Osteoblast (primary cell): ENCODE measurements around the gene GIT1. TPM values are rescaled to one million over a fixed set of nuclear protein-coding genes. Genes with fewer than 3 reads are reported as not detected.
A peak's percentile ranks its signal among the peaks of the same experiment; 100 is the strongest.

Source experiments
- DNase-seq: peaks from one replicate; pipeline ENCODE4 v3.0.0; 2011; ENCODE audit warnings: low spot score, mixed read lengths; ENCODE audit not compliant: insufficient read length; ENCODE audit errors: missing footprints
- H2AFZ ChIP-seq: 2 replicates; pipeline ENCODE4 v1.6.0; 2011; ENCODE audit warnings: mild to moderate bottlenecking, low read length
- H3K27ac ChIP-seq: 2 replicates; pipeline ENCODE4 v1.5.1; 2011; ENCODE audit warnings: mild to moderate bottlenecking, low read depth, low read length, moderate library complexity
- H3K27me3 ChIP-seq: 2 replicates; pipeline ENCODE4 v1.6.0; 2012; ENCODE audit warnings: mild to moderate bottlenecking, control low read depth, inconsistent platforms, low read length, moderate library complexity; ENCODE audit not compliant: insufficient read depth
- H3K36me3 ChIP-seq: 2 replicates; pipeline ENCODE4 v1.5.1; 2011; ENCODE audit warnings: mild to moderate bottlenecking, low read length, control low read depth, moderate library complexity; ENCODE audit not compliant: insufficient read depth
- H3K4me1 ChIP-seq: 2 replicates; pipeline ENCODE4 v1.5.1; 2011; ENCODE audit warnings: mild to moderate bottlenecking, low read length, control low read depth, moderate library complexity; ENCODE audit not compliant: insufficient read depth
- H3K4me2 ChIP-seq: 2 replicates; pipeline ENCODE4 v1.6.0; 2011; ENCODE audit warnings: mild to moderate bottlenecking, low read length; ENCODE audit not compliant: insufficient read depth
- H3K4me3 ChIP-seq: fragments of 200-600 bp; sonication (generic); 3 replicates; pipeline ENCODE4 v1.5.1; 2012; ENCODE audit warnings: mild to moderate bottlenecking, low read length, inconsistent platforms; ENCODE audit not compliant: insufficient read depth
- H3K79me2 ChIP-seq: 2 replicates; pipeline ENCODE4 v1.6.0; 2012; ENCODE audit warnings: mild to moderate bottlenecking, low read length, control low read depth, inconsistent platforms; ENCODE audit not compliant: insufficient read depth
- H3K9me3 ChIP-seq: 2 replicates; pipeline ENCODE4 v1.5.1; 2011; ENCODE audit warnings: low read depth, low read length, control low read depth
- H4K20me1 ChIP-seq: 2 replicates; pipeline ENCODE4 v1.6.0; 2012; ENCODE audit warnings: mild to moderate bottlenecking, low read length, control low read depth; ENCODE audit not compliant: insufficient read depth
- total RNA-seq: library from RNA; depleted of rRNA; stranded (reverse); fragments of >200 nt; gene quantifications from 2 replicates; pipeline ENCODE4 v1.2.3, GENCODE V29; 2012
- TF ChIP-seq, protein P1 (sequence below): IDR thresholded peaks from 2 replicates; pipeline ENCODE4 v1.5.1; 2011; ENCODE audit warnings: mild to moderate bottlenecking, low read depth, low read length, moderate library complexity; ENCODE audit errors: extremely low read depth

GIT1 gene
- total RNA-seq, 1 donor, result 34.4 TPM

DNA sequence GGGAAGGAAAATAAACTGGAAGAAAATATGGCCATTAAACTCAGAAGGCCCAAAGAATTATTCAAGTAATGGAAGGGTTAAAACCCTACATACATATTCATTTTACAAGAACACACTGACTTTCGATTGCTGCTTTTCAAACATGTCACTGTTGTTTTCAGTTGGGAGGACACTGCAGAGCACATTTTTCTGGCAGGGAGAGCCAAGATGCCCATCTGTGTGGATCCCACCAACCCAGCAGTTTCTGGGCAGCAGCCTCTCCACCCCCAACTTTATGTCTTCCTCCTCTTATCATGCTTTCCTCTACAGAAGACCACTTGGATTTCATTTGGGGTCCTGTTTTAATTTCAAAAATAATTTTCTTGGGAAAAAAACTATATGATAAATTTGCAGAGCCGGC lies 40.4 kb upstream of the GIT1 start:
- H3K36me3 ChIP-seq, result peaks cover 11% of the 10 kb centered on the region
- H3K79me2 ChIP-seq, result no peaks in the 10 kb centered on the region
- H3K27me3 ChIP-seq, result no peaks in the 10 kb centered on the region
- no peaks in the 10 kb centered on the region for H3K9me3 ChIP-seq
- H3K4me1 ChIP-seq, result peaks cover 8% of the 10 kb centered on the region
- no peaks in the 10 kb centered on the region for H4K20me1 ChIP-seq
- no peak for DNase-seq
- no peak overlapping the region for H3K4me2 ChIP-seq
- TF ChIP-seq, protein P1, sequence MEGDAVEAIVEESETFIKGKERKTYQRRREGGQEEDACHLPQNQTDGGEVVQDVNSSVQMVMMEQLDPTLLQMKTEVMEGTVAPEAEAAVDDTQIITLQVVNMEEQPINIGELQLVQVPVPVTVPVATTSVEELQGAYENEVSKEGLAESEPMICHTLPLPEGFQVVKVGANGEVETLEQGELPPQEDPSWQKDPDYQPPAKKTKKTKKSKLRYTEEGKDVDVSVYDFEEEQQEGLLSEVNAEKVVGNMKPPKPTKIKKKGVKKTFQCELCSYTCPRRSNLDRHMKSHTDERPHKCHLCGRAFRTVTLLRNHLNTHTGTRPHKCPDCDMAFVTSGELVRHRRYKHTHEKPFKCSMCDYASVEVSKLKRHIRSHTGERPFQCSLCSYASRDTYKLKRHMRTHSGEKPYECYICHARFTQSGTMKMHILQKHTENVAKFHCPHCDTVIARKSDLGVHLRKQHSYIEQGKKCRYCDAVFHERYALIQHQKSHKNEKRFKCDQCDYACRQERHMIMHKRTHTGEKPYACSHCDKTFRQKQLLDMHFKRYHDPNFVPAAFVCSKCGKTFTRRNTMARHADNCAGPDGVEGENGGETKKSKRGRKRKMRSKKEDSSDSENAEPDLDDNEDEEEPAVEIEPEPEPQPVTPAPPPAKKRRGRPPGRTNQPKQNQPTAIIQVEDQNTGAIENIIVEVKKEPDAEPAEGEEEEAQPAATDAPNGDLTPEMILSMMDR, result no peak
- no peak overlapping the region for H2AFZ ChIP-seq
- H3K4me3 ChIP-seq, result no peak overlapping the region
- H3K27ac ChIP-seq, result no peak overlapping the region

- Histone ChIP-seq H3K4me2 (no peak overlapping the region), H3K27ac (no peak overlapping the region), H3K79me2 (no peaks in the 10 kb centered on the region), H3K4me3 (no peak overlapping the region), H3K27me3 (no peaks in the 10 kb centered on the region), H3K36me3 (peaks cover 11% of the 10 kb centered on the region), H3K4me1 (peaks cover 8% of the 10 kb centered on the region), H3K9me3 (no peaks in the 10 kb centered on the region), H2AFZ (no peak overlapping the region), H4K20me1 (no peaks in the 10 kb centered on the region)
- TF ChIP-seq, protein P1, result no peak
- DNase-seq, result no peak
These were observed 39.2 kb upstream of the GIT1 start for GRCh38 chr17:29628644-29629043.

DNA sequence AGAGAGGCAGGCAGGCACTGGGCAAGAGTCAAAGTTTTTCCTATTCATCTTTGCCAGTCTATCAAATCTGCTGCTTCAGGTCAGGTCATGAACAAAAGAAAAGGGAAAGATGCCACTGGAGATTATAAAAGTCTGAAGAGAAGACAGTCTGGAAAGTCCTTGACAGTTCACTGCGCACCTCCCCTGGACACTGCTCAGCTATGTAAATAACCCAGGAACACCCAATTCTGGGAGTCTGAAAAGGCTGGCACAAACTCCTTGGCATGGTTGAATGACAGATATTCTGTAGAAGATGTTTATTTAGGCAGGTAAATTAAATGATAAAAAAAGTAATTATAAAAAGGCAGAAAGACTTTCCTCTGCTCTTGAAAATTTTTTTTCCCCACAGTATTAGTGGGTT lies 38.5 kb upstream of the GIT1 start:
- H3K4me1 ChIP-seq, result peaks cover 8% of the 10 kb centered on the region
- no peaks in the 10 kb centered on the region for H3K79me2 ChIP-seq
- no peaks in the 10 kb centered on the region for H3K27me3 ChIP-seq
- H2AFZ ChIP-seq, result no peak overlapping the region
- TF ChIP-seq, protein P1, result no peak
- no peak overlapping the region for H3K27ac ChIP-seq
- DNase-seq, result no peak
- no peak overlapping the region for H3K4me2 ChIP-seq
- H3K36me3 ChIP-seq, result peaks cover 11% of the 10 kb centered on the region
- H3K9me3 ChIP-seq, result no peaks in the 10 kb centered on the region
- H4K20me1 ChIP-seq, result no peaks in the 10 kb centered on the region
- no peak overlapping the region for H3K4me3 ChIP-seq

GRCh38 chr17:29625037-29625750 lies 35.7 kb upstream of the GIT1 start:
- Histone ChIP-seq H4K20me1 (peaks cover 9% of the 10 kb centered on the region), H3K79me2 (no peaks in the 10 kb centered on the region), H3K36me3 (no peaks in the 10 kb centered on the region), H3K4me2 (peak overlapping the region; percentile 43), H3K4me1 (peaks cover 19% of the 10 kb centered on the region), H3K27ac (no peak overlapping the region), H3K4me3 (no peak overlapping the region), H3K9me3 (no peaks in the 10 kb centered on the region), H3K27me3 (no peaks in the 10 kb centered on the region), H2AFZ (peak overlapping the region; percentile 55)
- DNase-seq, result peak; percentile 89
- TF ChIP-seq, protein P1, result no peak
